Astrocyte of the spinal cord (primary cell): ENCODE data around the gene TSR1.

Source experiments
- DNase-seq: peaks from one replicate; pipeline ENCODE4 v3.0.0; 2011; ENCODE audit warnings: low read depth, low spot score
- H3K4me3 ChIP-seq: 2 replicates; pipeline ENCODE4 v1.5.1; 2011; ENCODE audit warnings: low read depth, mild to moderate bottlenecking, low read length, moderate library complexity
- CTCF ChIP-seq: IDR thresholded peaks from 2 replicates; pipeline ENCODE4 v1.5.1; 2012; ENCODE audit warnings: low read depth, mild to moderate bottlenecking, low read length, inconsistent platforms
- in situ Hi-C: cut with HindIII; loops from 2 replicates; pipeline ENCODE4 v1.10.0; 2017; ENCODE audit warnings: low sequenced_read_pairs

TSR1 gene

DNA sequence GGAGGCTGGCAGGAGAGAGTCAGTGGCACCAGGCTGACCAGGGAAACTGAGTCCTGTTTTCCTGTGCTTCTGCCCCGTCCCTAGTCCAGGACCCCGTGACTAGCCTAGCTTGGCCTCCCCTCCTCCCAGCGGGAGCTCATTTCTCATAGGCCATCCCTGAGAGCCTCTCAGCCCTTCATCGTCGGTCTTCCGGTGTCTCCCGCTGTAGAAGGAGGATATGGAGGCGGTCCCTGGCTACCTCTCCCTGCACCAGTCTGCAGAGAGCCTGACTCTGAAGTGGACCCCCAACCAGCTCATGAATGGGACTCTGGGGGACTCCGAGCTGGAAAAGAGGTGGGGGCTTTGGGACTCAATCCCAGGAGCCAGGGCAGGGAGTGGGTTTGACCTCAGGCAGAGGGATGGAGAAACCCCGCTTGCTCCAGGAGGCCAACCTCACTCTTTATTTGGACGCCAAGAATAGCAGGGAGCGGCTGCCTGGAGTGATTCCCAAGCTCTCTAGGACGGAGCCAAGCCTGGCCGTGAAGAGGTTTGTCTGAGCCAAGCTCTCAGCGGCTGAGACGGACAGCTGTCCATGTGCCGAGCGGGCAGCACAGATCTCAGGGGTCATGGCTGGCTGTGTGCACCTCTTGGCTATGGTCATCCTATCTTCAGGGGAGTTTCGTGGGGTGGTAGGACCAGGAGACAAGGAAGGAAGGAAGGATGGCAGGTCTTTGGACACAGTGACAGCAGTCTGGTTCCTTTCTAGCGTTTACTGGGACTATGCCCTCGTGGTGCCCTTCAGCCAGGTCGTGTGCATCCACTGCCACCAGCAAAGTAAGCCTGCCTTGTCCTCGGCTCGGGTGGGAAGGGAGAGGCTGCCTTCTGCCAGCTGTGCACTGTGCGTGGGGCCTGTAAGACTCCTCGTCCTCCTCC, 27.9 kb upstream of the TSR1 start:
- in situ Hi-C loops, result no loop called here
- H3K4me3 ChIP-seq, result no peak overlapping the region
- DNase-seq, result no peak
- TF ChIP-seq CTCF, result no peak

DNA sequence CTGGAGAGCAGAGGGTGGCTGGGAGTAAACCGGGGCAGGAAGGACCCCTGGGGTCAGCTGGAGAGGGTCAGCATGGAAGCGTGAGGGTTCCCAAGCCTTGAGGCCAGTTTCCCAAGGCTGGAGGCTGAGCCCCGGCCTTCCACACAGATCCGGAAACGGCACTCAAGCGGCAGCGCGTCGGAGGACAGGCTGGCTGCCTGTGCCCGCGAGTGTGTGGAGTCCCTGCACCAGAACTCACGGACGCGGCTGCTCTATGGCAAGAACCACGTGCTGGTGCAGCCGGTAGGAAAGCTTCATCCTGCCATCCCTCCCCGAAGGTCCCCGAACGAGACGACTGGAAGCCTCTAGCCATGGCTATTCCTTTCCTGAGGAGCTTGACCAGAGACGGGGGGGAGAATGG, 27.1 kb upstream of the TSR1 start:
- H3K4me3 ChIP-seq, result no peak overlapping the region
- in situ Hi-C loops, result no loop called here
- TF ChIP-seq CTCF, result no peak
- no peak for DNase-seq

DNA sequence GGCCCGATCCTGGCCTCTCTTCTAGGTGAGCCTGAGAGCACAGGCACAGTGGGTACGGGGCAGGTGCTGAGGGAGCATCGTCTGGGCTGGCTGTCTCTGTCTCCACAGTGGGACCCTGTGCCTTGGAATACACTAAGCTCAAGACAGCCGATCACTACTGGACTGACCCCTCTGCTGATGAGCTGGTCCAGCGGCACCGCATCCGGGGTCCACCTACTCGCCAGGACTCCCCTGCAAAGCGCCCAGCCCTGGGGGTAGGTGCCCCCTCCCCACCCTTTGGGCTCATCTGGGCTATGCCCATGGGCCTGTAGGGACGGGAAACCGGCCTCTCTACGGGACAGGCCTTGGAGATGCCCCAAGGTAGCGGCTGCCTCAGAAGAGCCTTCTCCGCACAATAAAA, 26.6 kb upstream of the TSR1 start:
- in situ Hi-C loops, result no loop called here
- H3K4me3 ChIP-seq, result no peak overlapping the region
- TF ChIP-seq CTCF, result no peak
- no peak for DNase-seq

- DNase-seq, result no peak
- TF ChIP-seq CTCF, result no peak
- in situ Hi-C loops, result no loop called here
- no peak overlapping the region for H3K4me3 ChIP-seq
Observed at GRCh38 chr17:2362416-2362815, 26.2 kb upstream of the TSR1 start.

DNA sequence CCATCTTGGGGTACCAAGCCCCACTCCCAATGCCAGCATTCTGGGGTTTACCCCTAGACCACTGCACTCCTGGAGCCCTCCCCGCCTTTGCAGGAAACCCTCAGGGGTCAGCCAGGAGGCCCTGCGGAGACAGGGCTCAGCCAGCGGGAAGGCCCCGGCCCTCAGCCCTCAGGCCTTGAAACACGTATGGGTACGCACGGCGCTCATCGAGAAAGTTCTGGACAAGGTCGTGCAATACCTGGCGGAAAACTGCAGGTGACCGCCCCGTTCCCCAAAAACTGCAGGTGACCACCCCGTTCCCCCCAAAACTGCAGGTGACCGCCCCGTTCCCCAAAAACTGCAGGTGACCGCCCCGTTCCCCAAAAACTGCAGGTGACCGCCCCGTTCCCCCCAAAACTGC, 25.8 kb upstream of the TSR1 start:
- TF ChIP-seq CTCF, result no peak
- H3K4me3 ChIP-seq, result no peak overlapping the region
- DNase-seq, result no peak
- in situ Hi-C loops, result no loop called here

- no peak for TF ChIP-seq CTCF
- no peak overlapping the region for H3K4me3 ChIP-seq
- DNase-seq, result no peak
- in situ Hi-C loops, result no loop called here
Observed at GRCh38 chr17:2361010-2361760, 24.9 kb upstream of the TSR1 start.
